GM03348 (cell line): ENCODE measurements around the gene ING5.
"Not testable (repeated sequence)": the region's sequence is repeated elsewhere in the genome, so short reads cannot be mapped to it uniquely, and the experiment has no call there.

Experiments
- DNase-seq: peaks from one replicate; pipeline ENCODE4 v3.0.0; 2012; ENCODE audit warnings: low spot score

The ING5 gene

GRCh38 chr2:241739177-241739576 lies 37.3 kb downstream of the ING5 start:
- no peak for DNase-seq

GRCh38 chr2:241739651-241740050 lies 37.8 kb downstream of the ING5 start:
- no peak for DNase-seq

GRCh38 chr2:241741016-241741415 lies 39.2 kb downstream of the ING5 start:
- no peak for DNase-seq

- no peak for DNase-seq
Measured at GRCh38 chr2:241742320-241742939, 40.6 kb downstream of the ING5 start.

GRCh38 chr2:241743008-241743407 lies 41.2 kb downstream of the ING5 start:
- DNase-seq = not testable (repeated sequence)

- DNase-seq = no peak
Measured at GRCh38 chr2:241743620-241744019, 41.8 kb downstream of the ING5 start.

GRCh38 chr2:241744028-241744754 lies 42.4 kb downstream of the ING5 start:
- DNase-seq = no peak

- DNase-seq = no peak
Measured at GRCh38 chr2:241745276-241745675, 43.4 kb downstream of the ING5 start.

GRCh38 chr2:241746084-241746483 lies 44.2 kb downstream of the ING5 start:
- DNase-seq = no peak

GRCh38 chr2:241748468-241749256 lies 46.8 kb downstream of the ING5 start:
- no peak for DNase-seq

GRCh38 chr2:241750076-241750840 lies 48.4 kb downstream of the ING5 start:
- DNase-seq = no peak

- DNase-seq = no peak
Measured at GRCh38 chr2:241751152-241751551, 49.3 kb downstream of the ING5 start.

GRCh38 chr2:241751776-241752175 lies 49.9 kb downstream of the ING5 start:
- DNase-seq = no peak

- no peak for DNase-seq
Measured at GRCh38 chr2:241752253-241752652, 50.4 kb downstream of the ING5 start.

GRCh38 chr2:241752689-241753276 lies 50.9 kb downstream of the ING5 start:
- no peak for DNase-seq

- DNase-seq = no peak
Measured at GRCh38 chr2:241753493-241753892, 51.7 kb downstream of the ING5 start.

- no peak for DNase-seq
Measured at GRCh38 chr2:241754042-241754441, 52.2 kb downstream of the ING5 start.

- DNase-seq = no peak
Measured at GRCh38 chr2:241755166-241755565, 53.3 kb downstream of the ING5 start.

- DNase-seq = no peak
Measured at GRCh38 chr2:241755777-241756176, 53.9 kb downstream of the ING5 start.

GRCh38 chr2:241759067-241759807 lies 57.4 kb downstream of the ING5 start:
- no peak for DNase-seq

GRCh38 chr2:241759893-241760292 lies 58.1 kb downstream of the ING5 start:
- not testable (repeated sequence) for DNase-seq
